Measurements from ENCODE around the gene PLPPR1.
"Not testable (repeated sequence)": the region's sequence is repeated elsewhere in the genome, so short reads cannot be mapped to it uniquely, and the experiment has no call there.

The PLPPR1 gene

GRCh38 chr9:101028346-101029314, at the start of gene PLPPR1:
PLPPR1 (plus strand) TSS chr9:101028727.
- no peak for DNase-seq

DNA sequence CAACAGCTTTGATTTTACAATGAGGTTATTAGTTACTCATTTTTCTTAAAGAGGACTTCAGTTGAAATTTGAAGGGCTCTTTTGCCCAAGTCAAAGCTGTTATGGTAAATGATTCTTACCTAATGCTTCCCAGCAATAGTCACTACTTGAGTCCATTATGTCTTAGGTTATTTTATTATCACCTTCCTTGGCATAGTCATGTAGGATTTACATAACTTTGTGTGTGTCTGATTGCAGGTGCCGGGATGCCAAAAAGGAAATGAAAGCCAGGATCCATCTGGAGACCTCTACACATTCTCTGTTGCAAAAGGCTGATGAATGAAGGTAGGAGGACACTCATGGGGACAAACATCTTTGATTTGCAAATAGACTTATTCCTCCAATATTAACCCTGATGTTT, 38.8 kb upstream of the PLPPR1 start:
- no peak for DNase-seq

GRCh38 chr9:100990605-100991381, 37.7 kb upstream of the PLPPR1 start:
- DNase-seq: no peak

GRCh38 chr9:100992632-100993031, 35.9 kb upstream of the PLPPR1 start:
- DNase-seq: no peak

DNA sequence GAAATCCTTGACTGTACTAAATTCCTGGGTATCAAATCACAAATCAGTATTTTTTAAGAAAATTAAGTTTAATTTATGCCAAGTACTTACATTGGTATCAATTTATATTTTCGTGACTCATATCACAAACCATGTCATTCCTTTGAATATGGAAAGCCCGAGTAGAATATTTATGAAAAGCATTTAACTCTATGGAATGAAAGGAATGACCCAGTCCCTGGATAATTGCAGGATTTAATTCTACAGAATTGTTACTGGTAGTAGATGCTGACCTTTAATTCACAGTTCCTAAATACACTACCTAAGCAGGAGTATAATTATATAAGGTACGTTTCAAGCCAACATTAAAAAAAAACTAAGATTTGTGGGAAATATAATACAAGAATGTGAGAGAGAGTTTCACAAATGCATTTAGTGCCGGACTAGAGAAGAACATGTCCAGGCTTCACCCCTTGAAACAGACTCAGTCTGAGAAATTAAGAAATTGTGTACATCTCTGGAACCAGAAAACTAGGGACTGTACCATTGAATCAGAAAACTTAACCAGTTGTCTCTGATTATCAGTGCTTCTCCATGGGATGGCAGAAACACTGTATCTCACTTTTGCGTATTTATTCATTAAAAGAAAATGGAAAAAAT, 28.5 kb upstream of the PLPPR1 start:
- DNase-seq: no peak

GRCh38 chr9:101005246-101005645, 23.3 kb upstream of the PLPPR1 start:
- DNase-seq: no peak

DNA sequence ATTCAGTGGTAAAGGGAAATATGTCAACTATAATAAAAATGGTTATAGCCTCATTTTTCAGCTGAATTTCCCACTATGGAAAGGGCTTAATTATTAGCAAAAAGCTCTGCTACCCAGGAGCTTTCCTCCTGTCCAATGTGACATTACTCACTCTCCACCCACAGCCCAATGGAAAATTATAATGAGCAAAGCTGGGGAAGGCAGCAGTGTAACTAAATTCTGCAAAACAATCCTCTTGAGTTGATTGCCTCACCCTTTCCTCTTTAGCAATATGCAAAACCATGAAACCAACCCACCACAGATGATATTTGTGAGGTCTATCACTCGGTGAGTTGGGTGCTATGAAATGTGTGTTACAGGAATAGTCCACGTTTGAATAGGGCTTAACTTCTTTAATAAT, 14.0 kb upstream of the PLPPR1 start:
- DNase-seq: no peak

- no peak for DNase-seq
Observed at GRCh38 chr9:101018467-101018866, 10.1 kb upstream of the PLPPR1 start.

DNA sequence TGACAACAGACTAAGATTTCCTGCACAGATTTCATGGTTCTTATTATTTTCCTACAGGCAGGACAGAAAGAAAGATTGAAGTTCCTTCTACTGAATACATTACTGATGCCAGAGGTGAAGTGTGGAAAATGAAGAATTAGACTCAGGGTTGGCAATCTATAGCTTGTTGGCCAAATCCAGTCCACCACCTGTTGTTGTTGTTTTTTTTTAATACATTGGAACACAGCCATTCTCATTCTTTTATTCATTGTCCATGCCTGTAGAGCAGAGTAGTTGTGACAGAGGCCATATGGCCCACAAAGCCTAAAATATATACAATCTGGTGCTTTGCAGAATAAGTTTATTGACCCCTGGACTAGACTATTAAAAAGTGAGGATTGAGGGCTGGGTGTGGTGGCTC, 5.8 kb upstream of the PLPPR1 start:
- DNase-seq: no peak

DNA sequence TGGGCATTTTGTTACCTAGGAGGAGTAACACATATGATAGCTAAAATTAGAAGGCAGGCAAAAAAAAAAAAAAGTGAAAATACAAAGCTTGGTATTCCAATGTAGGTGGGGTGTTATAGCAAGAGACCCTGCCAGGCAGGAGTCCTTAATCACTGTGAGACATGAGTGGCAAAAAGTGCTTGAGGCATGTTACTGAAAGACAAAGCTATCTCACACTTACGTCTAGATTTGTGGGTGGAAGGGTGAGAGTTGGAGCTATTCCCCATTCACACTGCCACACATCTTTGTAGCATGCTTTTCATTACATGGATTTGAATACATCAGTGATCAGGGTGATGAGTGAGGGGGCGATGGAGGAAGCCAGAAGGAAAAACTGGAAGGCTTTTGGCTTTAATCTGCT, 2.6 kb upstream of the PLPPR1 start:
- DNase-seq: no peak

DNA sequence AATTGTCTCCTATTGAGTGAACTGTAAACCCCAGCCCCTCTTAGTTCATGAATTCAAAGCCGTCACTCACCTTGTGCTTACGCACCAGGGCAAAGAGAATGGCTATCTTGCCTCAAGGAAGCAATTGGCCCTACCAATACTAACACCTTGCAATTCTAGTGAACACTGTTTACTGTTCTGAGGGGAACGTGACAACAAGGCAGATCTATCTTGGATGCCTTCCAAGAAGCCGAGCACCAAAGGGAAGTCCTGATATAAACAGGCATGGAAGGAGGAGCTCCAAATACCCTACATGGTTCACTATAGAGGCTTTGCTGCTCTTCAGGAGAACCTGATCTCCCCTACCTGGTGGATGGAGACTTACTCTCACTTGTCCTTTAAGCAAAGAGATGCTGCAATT, 1.7 kb upstream of the PLPPR1 start:
- DNase-seq: no peak

DNA sequence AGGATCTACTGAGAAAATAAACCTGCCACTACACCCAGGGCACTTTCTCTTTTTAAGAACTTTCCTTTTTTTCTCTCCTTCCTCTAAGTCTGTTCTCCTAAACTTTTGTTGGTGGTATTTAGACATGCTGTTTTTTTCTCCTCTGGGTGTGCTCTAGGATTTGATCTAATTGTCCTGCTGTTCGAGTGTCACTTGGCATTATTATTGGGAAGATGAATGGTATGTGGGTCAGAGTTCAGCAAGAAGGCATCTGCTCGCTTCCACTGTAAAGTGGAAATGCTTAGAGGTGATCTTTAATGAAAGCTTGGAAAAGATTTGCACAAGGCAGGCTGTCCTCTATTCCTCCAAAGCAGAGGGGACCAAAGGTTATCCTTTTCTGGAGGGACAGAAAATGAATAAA, 1.3 kb upstream of the PLPPR1 start:
- no peak for DNase-seq

DNA sequence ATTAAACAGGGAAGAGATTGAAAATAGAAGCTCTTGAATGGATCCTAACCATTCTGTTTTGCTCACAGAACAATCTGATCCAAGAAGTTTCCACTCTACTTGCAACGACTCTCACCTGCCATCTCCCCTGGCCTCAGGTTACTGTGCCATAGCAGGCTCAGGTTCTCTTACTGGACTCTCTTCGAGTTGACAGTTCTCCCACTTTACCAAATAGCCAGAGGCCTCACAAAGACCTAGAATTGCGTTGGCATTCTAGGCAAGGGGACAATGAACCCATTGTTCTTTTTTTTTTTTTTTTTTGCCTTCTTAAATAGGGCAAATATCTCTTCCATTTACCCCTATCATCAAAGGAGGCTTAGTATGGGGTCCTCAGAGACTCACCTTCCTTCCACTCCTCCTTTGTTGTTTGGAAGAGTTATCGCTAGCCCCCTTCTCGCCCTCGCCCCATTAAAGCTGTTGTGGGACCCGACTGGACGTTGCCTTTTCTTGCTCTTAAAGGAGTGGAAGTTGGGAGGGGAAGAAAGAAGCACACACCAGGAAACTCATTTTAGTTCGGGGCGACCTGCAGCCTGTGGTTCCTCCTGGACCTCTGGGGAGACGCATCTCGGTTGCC, 688 bp upstream of the PLPPR1 start:
- no peak for DNase-seq

GRCh38 chr9:101029315-101030085, 973 bp downstream of the PLPPR1 start:
- no peak for DNase-seq

DNA sequence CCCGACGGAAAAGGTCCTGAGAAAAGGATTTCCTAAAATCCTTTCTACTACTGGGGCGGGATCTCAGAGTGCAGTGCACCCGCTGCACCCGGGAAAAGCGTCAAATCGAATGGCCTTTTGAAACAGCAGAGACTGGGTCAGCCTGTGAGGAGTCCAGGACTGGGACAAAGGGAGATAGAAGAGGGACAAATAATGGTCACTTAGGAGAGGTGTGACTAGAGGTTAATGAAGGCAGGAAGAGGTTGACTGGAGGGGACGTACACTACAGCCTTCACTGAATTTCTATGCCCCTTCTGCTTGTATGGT, 1.5 kb downstream of the PLPPR1 start:
- DNase-seq: no peak

DNA sequence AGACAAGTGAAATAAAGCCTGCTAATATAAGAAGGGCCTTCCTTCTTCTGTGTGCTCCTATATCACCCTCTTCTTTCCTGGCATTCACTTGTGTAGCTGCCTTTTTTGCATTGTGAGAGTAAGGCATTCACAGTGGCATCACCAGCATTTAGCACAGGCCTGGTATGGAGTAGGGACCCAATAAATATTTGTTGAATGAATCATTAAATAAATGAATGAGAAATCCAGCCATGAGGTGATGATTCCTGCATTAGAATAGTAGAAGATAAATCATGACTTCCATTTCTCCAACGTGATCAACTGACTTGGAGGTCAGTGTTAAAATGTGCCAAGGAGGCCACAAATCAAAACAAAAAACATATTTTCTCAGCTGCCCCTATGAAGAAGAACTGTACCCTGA, 3.9 kb downstream of the PLPPR1 start:
- no peak for DNase-seq

- DNase-seq: no peak
Observed at GRCh38 chr9:101034222-101034621, 5.7 kb downstream of the PLPPR1 start.

- DNase-seq: no peak
Observed at GRCh38 chr9:101035098-101035497, 6.6 kb downstream of the PLPPR1 start.

DNA sequence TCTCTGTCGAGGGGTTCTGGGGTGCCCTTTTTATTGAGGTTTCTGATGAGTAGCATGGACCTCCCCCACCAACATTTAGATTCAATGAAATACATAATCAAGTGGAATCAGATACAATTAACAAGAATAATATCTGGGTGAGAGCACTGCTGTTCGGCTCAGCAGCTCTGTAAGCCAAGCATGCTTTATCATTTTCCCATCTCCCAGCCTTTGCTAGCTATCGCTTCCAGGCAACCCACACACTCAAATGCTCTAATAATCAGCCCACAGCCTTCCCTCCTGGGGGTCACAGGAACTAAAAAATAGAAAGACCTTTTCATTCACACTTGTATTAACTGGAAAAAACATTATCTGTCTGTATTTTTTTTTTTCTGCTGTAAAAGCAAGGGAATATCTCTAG, 8.9 kb downstream of the PLPPR1 start:
- no peak for DNase-seq

- DNase-seq: no peak
Observed at GRCh38 chr9:101038488-101038887, 10.0 kb downstream of the PLPPR1 start.

- DNase-seq: not testable (repeated sequence)
Observed at GRCh38 chr9:101039581-101039980, 11.1 kb downstream of the PLPPR1 start.

DNA sequence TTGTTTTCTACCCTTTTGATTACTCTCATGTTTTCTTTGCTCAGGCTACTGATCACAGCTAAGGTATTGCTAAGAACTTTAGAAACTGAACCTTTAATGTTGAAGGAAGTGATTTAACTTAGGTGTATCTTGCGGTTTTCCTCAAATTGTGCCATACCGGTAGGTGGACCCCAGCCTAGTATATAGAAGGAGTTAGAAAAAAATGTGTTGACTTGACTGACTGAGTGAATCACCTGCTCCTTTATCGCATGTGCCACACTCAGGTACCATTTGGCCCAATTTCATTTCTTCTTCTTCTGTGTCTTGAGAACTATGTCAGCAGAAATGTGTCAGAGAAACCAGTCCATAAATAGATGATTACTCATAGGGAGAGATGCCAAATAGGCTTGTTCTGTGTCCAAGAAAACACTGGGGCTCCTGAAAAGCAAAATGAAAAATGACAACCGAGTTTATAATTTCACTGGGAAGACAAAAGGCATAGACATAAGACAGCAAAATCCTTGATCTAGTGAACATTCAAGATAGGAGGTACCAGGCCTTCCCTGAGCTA, 19.4 kb downstream of the PLPPR1 start:
- DNase-seq: no peak

All from HCEC 1CT (cell line).